Peyer's patch (tissue), 4 donors: Measurements from ENCODE around the gene CCNG2.

Source experiments
- POLR2A ChIP-seq, 2 donors: fragments of 450-650 bp; IDR thresholded peaks; one replicate each; pipeline ENCODE4 v1.5.1; 2017; ENCODE audit warnings: antibody characterized with exemption in 2 of 2, mild to moderate bottlenecking in 2 of 2, moderate library complexity in 2 of 2
- TF ChIP-seq, protein P1 (sequence below), 6 experiments: fragments of 450-650 bp in 4 of 6; fragments of 200-600 bp in 2 of 6; sonication (generic) in 1 of 6; IDR thresholded peaks; one replicate each; pipeline ENCODE4 v1.5.1; 2017 to 2019; ENCODE audit warnings: antibody characterized with exemption in 6 of 6, mild to moderate bottlenecking in 3 of 6, moderate library complexity in 1 of 6

GRCh38 chr4:77172336-77172735 lies 15.3 kb downstream of the CCNG2 start:
- TF ChIP-seq, protein P1, sequence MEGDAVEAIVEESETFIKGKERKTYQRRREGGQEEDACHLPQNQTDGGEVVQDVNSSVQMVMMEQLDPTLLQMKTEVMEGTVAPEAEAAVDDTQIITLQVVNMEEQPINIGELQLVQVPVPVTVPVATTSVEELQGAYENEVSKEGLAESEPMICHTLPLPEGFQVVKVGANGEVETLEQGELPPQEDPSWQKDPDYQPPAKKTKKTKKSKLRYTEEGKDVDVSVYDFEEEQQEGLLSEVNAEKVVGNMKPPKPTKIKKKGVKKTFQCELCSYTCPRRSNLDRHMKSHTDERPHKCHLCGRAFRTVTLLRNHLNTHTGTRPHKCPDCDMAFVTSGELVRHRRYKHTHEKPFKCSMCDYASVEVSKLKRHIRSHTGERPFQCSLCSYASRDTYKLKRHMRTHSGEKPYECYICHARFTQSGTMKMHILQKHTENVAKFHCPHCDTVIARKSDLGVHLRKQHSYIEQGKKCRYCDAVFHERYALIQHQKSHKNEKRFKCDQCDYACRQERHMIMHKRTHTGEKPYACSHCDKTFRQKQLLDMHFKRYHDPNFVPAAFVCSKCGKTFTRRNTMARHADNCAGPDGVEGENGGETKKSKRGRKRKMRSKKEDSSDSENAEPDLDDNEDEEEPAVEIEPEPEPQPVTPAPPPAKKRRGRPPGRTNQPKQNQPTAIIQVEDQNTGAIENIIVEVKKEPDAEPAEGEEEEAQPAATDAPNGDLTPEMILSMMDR (IDR thresholded peaks at IDR 0.05), result no peak
- TF ChIP-seq POLR2A (IDR thresholded peaks at IDR 0.05), result no peak
